Measurements from ENCODE around the gene NLRP9.

GRCh38 chr19:55688422-55689218, 49.6 kb downstream of the NLRP9 start:
- TF ChIP-seq, protein P1, sequence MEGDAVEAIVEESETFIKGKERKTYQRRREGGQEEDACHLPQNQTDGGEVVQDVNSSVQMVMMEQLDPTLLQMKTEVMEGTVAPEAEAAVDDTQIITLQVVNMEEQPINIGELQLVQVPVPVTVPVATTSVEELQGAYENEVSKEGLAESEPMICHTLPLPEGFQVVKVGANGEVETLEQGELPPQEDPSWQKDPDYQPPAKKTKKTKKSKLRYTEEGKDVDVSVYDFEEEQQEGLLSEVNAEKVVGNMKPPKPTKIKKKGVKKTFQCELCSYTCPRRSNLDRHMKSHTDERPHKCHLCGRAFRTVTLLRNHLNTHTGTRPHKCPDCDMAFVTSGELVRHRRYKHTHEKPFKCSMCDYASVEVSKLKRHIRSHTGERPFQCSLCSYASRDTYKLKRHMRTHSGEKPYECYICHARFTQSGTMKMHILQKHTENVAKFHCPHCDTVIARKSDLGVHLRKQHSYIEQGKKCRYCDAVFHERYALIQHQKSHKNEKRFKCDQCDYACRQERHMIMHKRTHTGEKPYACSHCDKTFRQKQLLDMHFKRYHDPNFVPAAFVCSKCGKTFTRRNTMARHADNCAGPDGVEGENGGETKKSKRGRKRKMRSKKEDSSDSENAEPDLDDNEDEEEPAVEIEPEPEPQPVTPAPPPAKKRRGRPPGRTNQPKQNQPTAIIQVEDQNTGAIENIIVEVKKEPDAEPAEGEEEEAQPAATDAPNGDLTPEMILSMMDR (IDR thresholded peaks at IDR 0.05; ENCODE audit: low read depth, low read length, poor library complexity, severe bottlenecking) = no peak
- TF ChIP-seq EZH2phosphoT487 (IDR thresholded peaks at IDR 0.05; ENCODE audit: borderline replicate concordance, low read length) = no peak
